ENCODE results near the gene PDE4B. TPM values are rescaled to one million over a fixed set of nuclear protein-coding genes. Genes with fewer than 3 reads are reported as not detected.

Gene PDE4B
- total and polyA plus RNA-seq, 12 donors = 1.2 to 14.9 (median 3.9) TPM

GRCh38 chr1:65985393-65986066 is 192.8 kb downstream of the PDE4B start:
- Histone ChIP-seq H3K4me1 (replicated peaks in 1 of 2) (no peaks in the 10 kb centered on the region), H3K27ac (no peak overlapping the region), H3K9me3 (replicated peaks in 1 of 3) (no peaks in the 10 kb centered on the region), H3K27me3 (no peaks in the 10 kb centered on the region), H3K36me3 (replicated peaks in 1 of 2) (no peaks in the 10 kb centered on the region), H3K4me3 (no peak overlapping the region)
- no peak for DNase-seq
- intact Hi-C loops (cut with DNase I) = no loop called here
- no peak for TF ChIP-seq POLR2A (IDR thresholded peaks at IDR 0.05)
- no peak for TF ChIP-seq CTCF (IDR thresholded peaks at IDR 0.05)
- WGBS, 4 donors = 61 to 69% (median 66%) methylated on average over 1 of the region's 1 CpG

- no peaks in the 10 kb centered on the region for H3K4me1 ChIP-seq (replicated peaks in 1 of 2)
- no peak overlapping the region for H3K4me3 ChIP-seq
- H3K27ac ChIP-seq = no peak overlapping the region
- intact Hi-C loops (cut with DNase I) = no loop called here
- no peak for DNase-seq
- WGBS, 4 donors = 29 to 42% (median 38%) methylated on average over 1 of the region's 1 CpG
- TF ChIP-seq CTCF (IDR thresholded peaks at IDR 0.05) (no peak), POLR2A (IDR thresholded peaks at IDR 0.05) (no peak)
- H3K36me3 ChIP-seq (replicated peaks in 1 of 2) = no peaks in the 10 kb centered on the region
- no peaks in the 10 kb centered on the region for H3K27me3 ChIP-seq
- H3K9me3 ChIP-seq (replicated peaks in 1 of 3) = no peaks in the 10 kb centered on the region
Observed at GRCh38 chr1:65986146-65986545, 193.5 kb downstream of the PDE4B start.

- intact Hi-C loops (cut with DNase I) = no loop called here
- H3K36me3 ChIP-seq (replicated peaks in 1 of 2) = no peaks in the 10 kb centered on the region
- WGBS, 4 donors = 36 to 51% (median 42%) methylated on average over 1 of the region's 1 CpG
- H3K27ac ChIP-seq = no peak overlapping the region
- no peak for DNase-seq
- TF ChIP-seq POLR2A (IDR thresholded peaks at IDR 0.05) (no peak), CTCF (IDR thresholded peaks at IDR 0.05) (no peak)
- H3K9me3 ChIP-seq (replicated peaks in 1 of 3) = no peaks in the 10 kb centered on the region
- no peaks in the 10 kb centered on the region for H3K27me3 ChIP-seq
- no peaks in the 10 kb centered on the region for H3K4me1 ChIP-seq (replicated peaks in 1 of 2)
- H3K4me3 ChIP-seq = no peak overlapping the region
Observed at GRCh38 chr1:65990161-65990560, 197.5 kb downstream of the PDE4B start.

- 78 to 87% (median 83%) methylated on average over 3 of the region's 3 CpGs for WGBS, 4 donors
- Histone ChIP-seq H3K4me3 (no peak overlapping the region), H3K36me3 (replicated peaks in 1 of 2) (no peaks in the 10 kb centered on the region), H3K27me3 (no peaks in the 10 kb centered on the region), H3K9me3 (replicated peaks in 1 of 3) (no peaks in the 10 kb centered on the region), H3K4me1 (replicated peaks in 1 of 2) (no peaks in the 10 kb centered on the region), H3K27ac (no peak overlapping the region)
- no peak for DNase-seq
- TF ChIP-seq CTCF (IDR thresholded peaks at IDR 0.05) (no peak), POLR2A (IDR thresholded peaks at IDR 0.05) (no peak)
- intact Hi-C loops (cut with DNase I) = no loop called here
Observed at GRCh38 chr1:65991694-65992093, 199.0 kb downstream of the PDE4B start.
